H9 (cell line): ENCODE results near the gene ADRM1. TPM values are rescaled to one million over a fixed set of nuclear protein-coding genes. Genes with fewer than 3 reads are reported as not detected.

Experiments
- DNase-seq: peaks from one replicate; pipeline ENCODE4 v3.0.0-alpha.2; 2017
- H2AFZ ChIP-seq: one replicate; pipeline ENCODE4 v1.6.1; 2013; ENCODE audit warnings: mild to moderate bottlenecking, low read length, control low read depth, moderate library complexity
- H2AK5ac ChIP-seq: 2 replicates; pipeline ENCODE4 v1.6.1; 2013; ENCODE audit warnings: low read length, control low read depth, mixed read lengths; ENCODE audit not compliant: insufficient read length
- H2BK120ac ChIP-seq: one replicate; pipeline ENCODE4 v1.6.1; 2013; ENCODE audit warnings: low read depth, mild to moderate bottlenecking, low read length, control low read depth, inconsistent platforms; ENCODE audit not compliant: poor library complexity, severe bottlenecking
- H2BK12ac ChIP-seq: 2 replicates; pipeline ENCODE4 v1.6.1; 2013; ENCODE audit warnings: low read length, control low read depth, mixed read lengths, low read depth; ENCODE audit not compliant: insufficient read length
- H2BK15ac ChIP-seq: 2 replicates; pipeline ENCODE4 v1.6.1; 2013; ENCODE audit warnings: low read depth, low read length, control low read depth
- H2BK20ac ChIP-seq: one replicate; pipeline ENCODE4 v1.6.1; 2013; ENCODE audit warnings: low read depth, mild to moderate bottlenecking, low read length, control low read depth, inconsistent platforms; ENCODE audit not compliant: poor library complexity, severe bottlenecking
- H2BK5ac ChIP-seq: 2 replicates; pipeline ENCODE4 v1.6.1; 2013; ENCODE audit warnings: low read length, control low read depth, mixed read lengths; ENCODE audit not compliant: insufficient read length
- H3K14ac ChIP-seq: 2 replicates; pipeline ENCODE4 v1.6.1; 2013; ENCODE audit warnings: low read length, control low read depth; ENCODE audit not compliant: insufficient read depth
- H3K18ac ChIP-seq: 2 replicates; pipeline ENCODE4 v1.6.1; 2013; ENCODE audit warnings: low read depth, mild to moderate bottlenecking, mixed read lengths, low read length, control low read depth; ENCODE audit not compliant: insufficient read length
- H3K23ac ChIP-seq: 2 replicates; pipeline ENCODE4 v1.6.1; 2013; ENCODE audit warnings: low read length, control low read depth, mixed read lengths, low read depth; ENCODE audit not compliant: insufficient read length
- H3K23me2 ChIP-seq: 2 replicates; pipeline ENCODE4 v1.6.1; 2013; ENCODE audit warnings: low read depth, mild to moderate bottlenecking, mixed read lengths, low read length, control low read depth; ENCODE audit not compliant: insufficient read length, poor library complexity, severe bottlenecking
- H3K27ac ChIP-seq: 2 replicates; pipeline ENCODE4 v1.5.1; 2013; ENCODE audit warnings: low read length, control low read depth, mixed read lengths, low read depth; ENCODE audit not compliant: insufficient read length
- H3K27me3 ChIP-seq: 2 replicates; pipeline ENCODE4 v1.6.1; 2013; ENCODE audit warnings: low read length, control low read depth, inconsistent platforms; ENCODE audit not compliant: insufficient read depth
- H3K4ac ChIP-seq: 2 replicates; pipeline ENCODE4 v1.6.1; 2013; ENCODE audit warnings: low read depth, mild to moderate bottlenecking, control low read depth, inconsistent platforms, low read length, moderate library complexity
- H3K4me1 ChIP-seq: 2 replicates; pipeline ENCODE4 v1.6.1; 2013; ENCODE audit warnings: low read length, control low read depth, inconsistent platforms; ENCODE audit not compliant: insufficient read depth
- H3K4me2 ChIP-seq: 2 replicates; pipeline ENCODE4 v1.6.1; 2013; ENCODE audit warnings: low read length, control low read depth, mixed read lengths; ENCODE audit not compliant: insufficient read length, insufficient read depth
- H3K56ac ChIP-seq: 2 replicates; pipeline ENCODE4 v1.6.1; 2013; ENCODE audit warnings: low read depth, mild to moderate bottlenecking, mixed read lengths, low read length, control low read depth; ENCODE audit not compliant: insufficient read length
- H3K79me1 ChIP-seq: 2 replicates; pipeline ENCODE4 v1.6.1; 2013; ENCODE audit warnings: low read depth, mild to moderate bottlenecking, moderate library complexity, low read length, control low read depth, inconsistent platforms; ENCODE audit not compliant: insufficient read depth, poor library complexity, severe bottlenecking
- H3K79me2 ChIP-seq: 2 replicates; pipeline ENCODE4 v1.6.1; 2013; ENCODE audit warnings: low read length, control low read depth, inconsistent platforms; ENCODE audit not compliant: insufficient read depth
- H3K9ac ChIP-seq: 2 replicates; pipeline ENCODE4 v1.6.1; 2013; ENCODE audit warnings: low read length, control low read depth, mixed read lengths; ENCODE audit not compliant: insufficient read length; ENCODE audit errors: extremely low read depth
- H3K9me3 ChIP-seq: one replicate; pipeline ENCODE4 v1.6.1; 2013; ENCODE audit warnings: low read depth, low read length, inconsistent platforms; ENCODE audit not compliant: control insufficient read depth
- H3T11ph ChIP-seq: one replicate; pipeline ENCODE4 v1.6.1; 2013; ENCODE audit warnings: mild to moderate bottlenecking, low read length, control low read depth, inconsistent platforms
- H4K20me1 ChIP-seq: one replicate; pipeline ENCODE4 v1.6.1; 2013; ENCODE audit not compliant: control insufficient read depth, insufficient read length, insufficient read depth
- H4K5ac ChIP-seq: 2 replicates; pipeline ENCODE4 v1.6.1; 2013; ENCODE audit warnings: low read depth, mild to moderate bottlenecking, mixed read lengths, low read length, control low read depth; ENCODE audit not compliant: insufficient read length
- H4K8ac ChIP-seq: replicated peaks from 2 replicates; pipeline ENCODE4 v1.6.1; 2013; ENCODE audit warnings: low read length, control low read depth, mixed read lengths, low read depth; ENCODE audit not compliant: insufficient read length
- H4K91ac ChIP-seq: 2 replicates; pipeline ENCODE4 v1.6.1; 2013; ENCODE audit warnings: low read depth, mild to moderate bottlenecking, moderate library complexity, mixed read lengths, low read length, control low read depth; ENCODE audit not compliant: insufficient read length
- H3K27ac Mint-ChIP-seq, 3 experiments: 2 replicates in 2 of 3; 3 replicates in 1 of 3; pipeline ENCODE4 v1.8.0; 2020 to 2021; ENCODE audit warnings: mixed read lengths in 3 of 3, mild to moderate bottlenecking in 1 of 3, moderate library complexity in 1 of 3
- H3K27me3 Mint-ChIP-seq: 2 replicates; pipeline ENCODE4 v1.8.0; 2021; ENCODE audit warnings: low read depth, mild to moderate bottlenecking, moderate library complexity, mixed read lengths
- H3K36me3 Mint-ChIP-seq, 3 experiments: 2 replicates in 2 of 3; 3 replicates in 1 of 3; pipeline ENCODE4 v1.8.0; 2020 to 2021; ENCODE audit warnings: low read depth in 3 of 3, mixed read lengths in 3 of 3; ENCODE audit not compliant: insufficient read depth in 1 of 3
- H3K4me1 Mint-ChIP-seq, 2 experiments: 2 replicates each; pipeline ENCODE4 v1.8.0; 2020; ENCODE audit warnings: mixed read lengths in 2 of 2
- H3K4me3 Mint-ChIP-seq, 2 experiments: 2 replicates in 1 of 2; 3 replicates in 1 of 2; pipeline ENCODE4 v1.8.0; 2020 to 2021; ENCODE audit warnings: mild to moderate bottlenecking in 2 of 2, mixed read lengths in 2 of 2, moderate library complexity in 1 of 2
- H3K9me3 Mint-ChIP-seq, 2 experiments: 2 replicates in 1 of 2; 3 replicates in 1 of 2; pipeline ENCODE4 v1.8.0; 2020; ENCODE audit warnings: mild to moderate bottlenecking in 2 of 2, mixed read lengths in 2 of 2, moderate library complexity in 1 of 2
- WGBS: extraction: QIAGEN DNeasy Blood & Tissue Kit; methylation state at CpG from one replicate; pipeline ENCODE4 v1.1.7; 2013; ENCODE audit warnings: missing lambda C conversion rate, low lambda C conversion rate, mixed read lengths; ENCODE audit not compliant: insufficient read length; ENCODE audit errors: extremely low coverage; 5-methylcytosine and 5-hydroxymethylcytosine counted together
- total RNA-seq: library from RNA; stranded (reverse); gene quantifications from 2 replicates; pipeline ENCODE4 v1.2.1, GENCODE V29; 2021
- TF ChIP-seq, protein P1 (sequence below): fragments of 200-600 bp; sonication (generic); conservative IDR thresholded peaks from 3 replicates; pipeline ENCODE4 v1.8.0; 2021; ENCODE audit warnings: antibody characterized with exemption, mild to moderate bottlenecking

ADRM1 gene
- total RNA-seq, 1 experiment from 2014 or later, result 153 TPM

DNA sequence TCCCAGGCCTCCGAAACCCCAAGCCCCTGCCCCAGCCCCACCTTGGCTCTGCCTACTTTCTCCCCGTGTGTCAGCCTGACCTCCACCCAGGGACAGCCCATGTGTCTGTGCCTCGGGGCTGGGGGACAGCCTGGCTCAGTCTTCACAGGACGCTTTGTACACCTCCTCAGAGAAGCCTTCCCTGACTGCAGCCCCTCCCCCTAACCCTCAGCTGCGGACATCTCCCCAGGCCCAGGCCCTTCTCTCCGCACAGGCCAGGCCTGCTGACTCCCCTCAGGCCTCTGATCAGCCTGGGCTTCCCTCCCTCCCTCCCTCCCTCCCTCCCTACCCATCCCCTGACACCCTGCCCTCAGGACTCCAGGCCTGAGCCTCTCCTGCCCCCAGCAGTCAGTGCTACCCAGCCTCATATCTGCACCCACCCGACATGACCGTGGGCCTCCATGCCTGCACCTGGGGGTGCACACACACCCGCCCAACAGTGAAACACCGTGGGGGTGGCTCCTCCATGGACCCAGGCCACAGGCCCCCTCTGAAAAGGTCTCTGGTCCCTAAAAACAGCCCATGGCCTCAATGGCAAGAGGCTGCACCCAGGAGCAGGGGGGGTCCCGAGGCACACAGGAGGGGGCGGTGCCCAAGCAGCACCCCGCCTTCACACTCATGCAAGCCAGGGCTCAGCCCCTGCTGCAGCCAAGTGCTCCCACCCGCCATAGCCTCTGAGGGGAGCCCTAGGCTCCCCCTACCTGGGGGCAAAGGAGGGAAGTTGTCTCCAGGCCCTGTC is 51.4 kb downstream of the ADRM1 start:
- Histone ChIP-seq H4K5ac (no peak overlapping the region), H3K27ac (no peak overlapping the region), H3K23me2 (no peaks in the 10 kb centered on the region), H2BK15ac (no peak overlapping the region), H3K18ac (no peak overlapping the region), H3K14ac (no peak overlapping the region; the same call in 1 of the 2 replicates), H2AK5ac (no peak overlapping the region), H3T11ph (no peak overlapping the region), H3K79me1 (peaks cover 5% of the 10 kb centered on the region), H3K4me1 (no peaks in the 10 kb centered on the region; the same call in 1 of the 2 replicates), H4K91ac (no peak overlapping the region), H3K9me3 (no peaks in the 10 kb centered on the region), H3K23ac (no peak overlapping the region), H2BK20ac (no peak overlapping the region), H2BK5ac (no peak overlapping the region), H3K4ac (no peak overlapping the region), H2AFZ (no peak overlapping the region), H3K4me2 (no peak overlapping the region), H3K79me2 (peaks cover 4% of the 10 kb centered on the region; the same call in 1 of the 2 replicates), H4K20me1 (no peaks in the 10 kb centered on the region), H3K9ac (no peak overlapping the region), H4K8ac (no peak overlapping the region), H2BK120ac (no peak overlapping the region), H2BK12ac (no peak overlapping the region), H3K27me3 (no peaks in the 10 kb centered on the region), H3K56ac (no peak overlapping the region)
- DNase-seq, result no peak
- H3K4me3 Mint-ChIP-seq, result no peak overlapping the region
- no CpG with 5 or more reads among the region's 14 CpGs for WGBS
- H3K9me3 Mint-ChIP-seq, result peaks cover 2 to 11% of the 10 kb centered on the region in 2 experiments
- H3K27ac Mint-ChIP-seq, result peak overlapping the region in 2 of 3 experiments; percentile 85; a peak in 3 of 7 replicates
- H3K4me1 Mint-ChIP-seq, result peaks cover 13 to 25% of the 10 kb centered on the region in 2 experiments
- TF ChIP-seq, protein P1, sequence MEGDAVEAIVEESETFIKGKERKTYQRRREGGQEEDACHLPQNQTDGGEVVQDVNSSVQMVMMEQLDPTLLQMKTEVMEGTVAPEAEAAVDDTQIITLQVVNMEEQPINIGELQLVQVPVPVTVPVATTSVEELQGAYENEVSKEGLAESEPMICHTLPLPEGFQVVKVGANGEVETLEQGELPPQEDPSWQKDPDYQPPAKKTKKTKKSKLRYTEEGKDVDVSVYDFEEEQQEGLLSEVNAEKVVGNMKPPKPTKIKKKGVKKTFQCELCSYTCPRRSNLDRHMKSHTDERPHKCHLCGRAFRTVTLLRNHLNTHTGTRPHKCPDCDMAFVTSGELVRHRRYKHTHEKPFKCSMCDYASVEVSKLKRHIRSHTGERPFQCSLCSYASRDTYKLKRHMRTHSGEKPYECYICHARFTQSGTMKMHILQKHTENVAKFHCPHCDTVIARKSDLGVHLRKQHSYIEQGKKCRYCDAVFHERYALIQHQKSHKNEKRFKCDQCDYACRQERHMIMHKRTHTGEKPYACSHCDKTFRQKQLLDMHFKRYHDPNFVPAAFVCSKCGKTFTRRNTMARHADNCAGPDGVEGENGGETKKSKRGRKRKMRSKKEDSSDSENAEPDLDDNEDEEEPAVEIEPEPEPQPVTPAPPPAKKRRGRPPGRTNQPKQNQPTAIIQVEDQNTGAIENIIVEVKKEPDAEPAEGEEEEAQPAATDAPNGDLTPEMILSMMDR, result no peak
- H3K36me3 Mint-ChIP-seq, result peaks cover 2 to 34% (median 28%) of the 10 kb centered on the region in 3 experiments
- H3K27me3 Mint-ChIP-seq, result no peaks in the 10 kb centered on the region; the same call in 1 of the 2 replicates
